Stimulated activated naive B cell treated with anti-CD40 and anti-IgM and Interleukin-4, amounts not matched to agents 10 μg/mL and 1 μg/mL and 100 μg/mL, for 72 hours (primary cell): ENCODE results near the gene KIAA1614.

Source experiments
- ATAC-seq, 2 donors: fragments of 150-1000 bp; cut with Tn5 transposase; replicated peaks; 2 replicates each; pipeline ENCODE4 v1.10.0; 2021; ENCODE audit warnings: moderate library complexity in 1 of 2
- DNase-seq: peaks from one replicate; pipeline ENCODE4 v3.0.0; 2021
- H3K27ac Mint-ChIP-seq: one replicate; pipeline ENCODE4 v1.8.0; 2022; ENCODE audit warnings: mild to moderate bottlenecking, mixed read lengths
- H3K27me3 Mint-ChIP-seq, 2 donors: one replicate each; pipeline ENCODE4 v1.8.0; 2022; ENCODE audit warnings: mixed read lengths in 2 of 2
- H3K36me3 Mint-ChIP-seq, 2 donors: one replicate each; pipeline ENCODE4 v1.8.0; 2022; ENCODE audit warnings: mixed read lengths in 2 of 2, mild to moderate bottlenecking in 1 of 2
- H3K4me1 Mint-ChIP-seq, 2 donors: one replicate each; pipeline ENCODE4 v1.8.0; 2022; ENCODE audit warnings: mixed read lengths in 2 of 2, mild to moderate bottlenecking in 1 of 2
- H3K4me3 Mint-ChIP-seq, 2 donors: one replicate each; pipeline ENCODE4 v1.8.0; 2022; ENCODE audit warnings: mild to moderate bottlenecking in 2 of 2, mixed read lengths in 2 of 2, moderate library complexity in 1 of 2
- H3K9me3 Mint-ChIP-seq, 2 donors: one replicate each; pipeline ENCODE4 v1.8.0; 2022; ENCODE audit warnings: mixed read lengths in 2 of 2, mild to moderate bottlenecking in 1 of 2

KIAA1614 gene, protein sequence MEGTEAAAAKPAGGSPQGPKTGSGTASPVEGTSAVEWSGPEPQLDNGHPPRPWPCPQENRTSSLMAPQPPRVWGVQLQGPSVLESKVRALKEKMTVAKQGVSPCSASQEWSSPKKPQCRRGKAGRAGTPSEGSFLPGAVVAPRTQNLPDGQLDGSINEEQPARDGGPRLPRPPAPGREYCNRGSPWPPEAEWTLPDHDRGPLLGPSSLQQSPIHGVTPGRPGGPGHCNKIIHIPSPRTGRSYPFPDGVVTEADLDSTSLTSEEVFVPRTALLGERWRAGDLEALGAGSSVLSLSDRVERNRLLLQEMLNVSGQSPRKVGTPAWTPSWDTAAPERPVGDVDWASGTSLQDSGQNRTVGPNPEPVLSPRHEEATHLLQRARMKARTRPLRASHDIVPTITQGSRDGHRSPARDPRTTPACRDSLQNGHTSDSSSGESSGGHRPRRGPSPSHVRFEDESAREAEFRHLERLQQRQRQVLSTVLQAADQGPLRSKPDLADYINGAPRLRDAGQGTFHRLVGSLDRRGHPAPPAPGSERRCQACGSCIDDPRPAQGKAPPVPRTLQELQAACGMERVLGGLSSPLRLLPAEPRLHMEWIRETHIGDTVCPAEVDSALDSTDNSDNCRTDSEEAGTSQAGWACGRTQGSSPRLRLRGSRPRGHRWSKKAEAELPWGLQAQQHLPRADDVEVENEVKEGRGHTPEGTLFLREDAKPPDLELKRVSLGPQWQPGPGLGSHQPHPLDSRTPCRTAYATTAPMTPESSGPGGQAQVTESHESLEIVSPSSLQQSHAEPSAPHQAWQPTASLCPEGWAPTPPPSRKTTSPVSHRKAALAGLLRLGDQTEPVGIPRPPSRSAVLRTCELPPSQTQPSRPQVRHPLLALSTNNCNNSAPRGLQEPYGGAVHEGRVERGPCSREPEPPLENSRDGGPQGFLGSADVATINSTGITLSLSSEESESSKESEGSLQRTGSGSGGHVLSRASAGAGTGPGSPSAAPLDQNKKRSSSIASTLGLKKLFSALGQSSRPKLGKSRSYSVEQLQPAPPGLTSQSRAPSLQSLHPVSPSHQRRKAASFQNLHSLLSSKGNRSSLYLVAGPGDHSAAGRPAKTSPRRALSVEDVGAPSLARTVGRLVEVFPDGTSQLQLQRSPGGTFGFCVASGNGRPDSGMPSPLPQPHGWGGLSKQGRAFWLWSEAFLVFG

DNA sequence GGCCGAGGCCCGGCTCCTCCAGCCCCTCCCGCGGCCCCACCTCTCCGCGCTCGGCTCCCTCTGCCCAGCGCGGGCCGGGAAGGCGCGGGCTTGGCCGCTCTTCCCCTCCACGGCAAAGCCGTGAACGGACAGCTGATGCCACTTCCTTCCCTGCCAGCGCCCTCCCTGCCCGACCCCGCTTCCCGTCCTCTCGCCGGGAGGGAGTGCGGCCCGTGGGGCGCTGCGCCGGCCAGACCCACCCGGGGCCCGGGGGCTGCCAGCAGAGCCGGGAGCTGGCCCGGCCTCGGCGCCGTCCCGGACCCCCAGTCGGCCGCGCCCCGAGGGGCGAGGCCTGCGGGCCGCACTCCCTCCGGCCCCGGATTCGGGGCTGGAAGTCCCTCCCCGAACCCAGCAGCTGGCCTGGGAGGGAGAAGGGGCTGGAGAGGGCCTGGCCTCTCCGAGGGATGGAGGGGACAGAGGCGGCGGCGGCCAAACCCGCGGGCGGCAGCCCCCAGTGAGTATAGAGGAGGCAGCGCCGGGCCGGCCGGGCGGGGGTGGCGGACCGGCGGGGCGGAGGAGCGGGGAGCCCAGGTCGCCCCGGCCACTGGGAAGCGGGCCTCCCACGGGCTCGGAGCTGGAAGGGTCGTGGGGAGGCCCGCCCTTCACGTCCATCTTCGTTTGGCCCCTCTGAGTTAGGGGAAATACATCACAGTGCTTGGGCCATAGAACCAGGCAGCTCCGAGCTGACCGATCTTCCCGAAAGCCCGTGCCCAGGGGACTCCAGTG is at the start of gene KIAA1614:
Gene KIAA1614, plus strand, starts transcription at position 97 of the 765 bp plus-strand sequence. Its CDS starts 347 bp downstream, at position 444.
- H3K4me3 Mint-ChIP-seq = peak within 1 kb of the TSS; percentile 72 to 76
- no peak for DNase-seq
- no peaks in the 10 kb centered on the region for H3K9me3 Mint-ChIP-seq
- peak; percentile 29 to 50 for ATAC-seq
- peaks cover 34 to 44% of the 10 kb centered on the region in 2 donors for H3K27me3 Mint-ChIP-seq
- no peak within 1 kb of the TSS for H3K27ac Mint-ChIP-seq
- H3K36me3 Mint-ChIP-seq = peaks cover 0 to 3% of the 10 kb centered on the region in 2 donors
- peaks cover 4 to 26% of the 10 kb centered on the region in 2 donors for H3K4me1 Mint-ChIP-seq

DNA sequence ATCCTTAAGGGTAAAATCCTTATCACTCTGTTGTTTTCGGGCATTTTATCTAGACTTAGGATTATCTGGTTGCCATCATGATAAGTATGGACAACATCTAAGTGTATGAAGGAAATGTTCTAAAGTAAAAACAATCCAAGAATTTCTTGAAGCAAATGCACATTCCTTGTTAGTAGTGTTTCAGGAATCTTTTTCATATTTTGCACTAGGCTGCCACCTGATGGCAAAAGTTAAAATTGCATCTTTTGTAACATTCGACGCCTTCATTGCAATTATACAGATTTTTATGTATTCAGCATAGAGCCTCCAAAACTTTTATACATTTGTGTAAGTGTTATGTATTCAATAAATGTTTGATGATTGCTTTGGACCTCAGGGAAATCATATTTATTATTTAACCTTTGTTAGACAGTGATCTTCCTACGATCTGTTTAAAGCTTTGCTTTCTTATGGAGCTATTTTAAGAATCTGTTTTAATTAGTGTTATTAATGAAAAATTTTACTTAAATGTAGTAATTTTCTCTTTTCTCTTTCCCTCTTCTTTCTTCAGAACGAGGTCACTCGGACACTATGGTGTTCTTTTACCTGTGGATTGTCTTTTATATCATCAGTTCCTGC is 49.4 kb upstream of the KIAA1614 start:
- ATAC-seq = no peak
- no peak overlapping the region for H3K27ac Mint-ChIP-seq
- no peaks in the 10 kb centered on the region for H3K4me1 Mint-ChIP-seq
- H3K27me3 Mint-ChIP-seq = no peaks in the 10 kb centered on the region
- H3K4me3 Mint-ChIP-seq = no peak overlapping the region
- H3K36me3 Mint-ChIP-seq = peaks cover 0 to 4% of the 10 kb centered on the region in 2 donors
- no peaks in the 10 kb centered on the region for H3K9me3 Mint-ChIP-seq
- DNase-seq = no peak

DNA sequence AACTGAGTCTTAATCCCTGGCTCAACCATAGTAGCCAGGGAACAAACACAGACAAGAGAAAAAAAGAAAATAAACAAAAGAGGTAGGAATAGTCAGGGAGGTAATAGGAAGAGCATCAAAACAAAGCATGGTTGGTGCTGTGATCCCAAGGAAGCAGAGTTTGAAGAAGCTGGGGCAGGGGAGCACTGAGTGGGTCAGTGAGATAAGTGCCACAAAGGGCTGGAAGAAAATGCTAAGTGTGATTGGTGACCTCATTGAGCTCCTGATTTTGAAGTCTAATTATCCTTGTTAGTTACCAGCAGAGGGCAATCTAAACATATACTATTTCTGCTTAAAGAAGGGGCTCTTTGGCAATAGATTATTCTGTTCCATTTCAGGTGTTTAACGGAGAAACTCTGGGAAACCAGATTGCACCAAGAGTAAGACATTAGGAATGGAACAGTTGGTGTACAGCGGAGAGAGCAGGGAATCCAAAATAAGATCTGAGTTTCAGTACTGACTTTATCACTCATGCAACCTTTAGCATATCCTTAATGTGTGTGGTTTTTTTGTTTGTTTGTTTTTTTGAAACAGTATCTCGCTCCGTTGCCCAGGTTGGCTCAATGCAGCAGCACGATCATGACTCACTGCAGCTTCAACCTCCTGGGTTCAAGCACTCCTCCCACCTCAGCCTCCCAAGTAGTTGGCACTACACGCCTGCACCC is 30.7 kb upstream of the KIAA1614 start:
- no peak overlapping the region for H3K4me3 Mint-ChIP-seq
- peaks cover 13 to 19% of the 10 kb centered on the region in 2 donors for H3K36me3 Mint-ChIP-seq
- H3K4me1 Mint-ChIP-seq = peaks cover 12 to 17% of the 10 kb centered on the region in 2 donors
- no peaks in the 10 kb centered on the region for H3K9me3 Mint-ChIP-seq
- no peaks in the 10 kb centered on the region for H3K27me3 Mint-ChIP-seq
- H3K27ac Mint-ChIP-seq = no peak overlapping the region
- ATAC-seq (peak; percentile 49), DNase-seq (no peak)

DNA sequence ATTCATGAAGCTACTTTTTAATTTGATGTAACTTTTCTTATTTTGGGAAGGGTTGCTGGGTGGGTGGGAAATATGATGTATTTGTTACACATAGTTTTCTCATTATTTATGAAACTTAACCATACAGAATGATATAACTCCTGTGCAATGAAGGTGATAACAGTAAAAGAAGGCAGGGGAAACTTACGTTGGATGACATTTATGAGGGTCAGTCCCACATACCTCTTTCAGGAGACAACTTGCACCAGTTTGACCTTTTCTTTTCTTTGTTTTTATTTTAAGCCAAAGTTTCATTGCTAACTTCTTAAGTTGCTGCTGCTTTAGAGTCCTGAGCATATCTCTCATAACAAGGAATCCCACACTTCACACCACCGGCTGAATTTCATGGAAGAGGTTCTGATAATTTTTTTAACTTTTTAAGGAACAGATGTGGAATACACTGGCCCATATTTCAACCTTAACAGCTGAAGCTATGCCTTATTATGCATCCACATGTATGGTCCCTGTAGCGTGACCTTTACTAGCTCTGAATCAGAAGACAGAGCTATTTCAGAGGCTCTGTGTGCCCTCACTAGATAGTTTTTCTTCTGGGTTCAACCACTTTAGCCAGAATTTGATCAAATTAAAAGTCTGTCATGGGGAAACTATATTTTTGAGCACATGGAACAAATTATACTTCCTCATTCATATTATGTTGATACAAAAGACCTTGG is 28.0 kb upstream of the KIAA1614 start:
- Mint-ChIP-seq H3K4me3 (peak overlapping the region; percentile 72 to 74), H3K9me3 (peaks cover 0 to 1% of the 10 kb centered on the region in 2 donors), H3K4me1 (peaks cover 28 to 36% of the 10 kb centered on the region in 2 donors), H3K27ac (peak overlapping the region; percentile 62), H3K36me3 (peaks cover 13 to 23% of the 10 kb centered on the region in 2 donors), H3K27me3 (no peaks in the 10 kb centered on the region)
- ATAC-seq (peak; percentile 81 to 91), DNase-seq (no peak)

DNA sequence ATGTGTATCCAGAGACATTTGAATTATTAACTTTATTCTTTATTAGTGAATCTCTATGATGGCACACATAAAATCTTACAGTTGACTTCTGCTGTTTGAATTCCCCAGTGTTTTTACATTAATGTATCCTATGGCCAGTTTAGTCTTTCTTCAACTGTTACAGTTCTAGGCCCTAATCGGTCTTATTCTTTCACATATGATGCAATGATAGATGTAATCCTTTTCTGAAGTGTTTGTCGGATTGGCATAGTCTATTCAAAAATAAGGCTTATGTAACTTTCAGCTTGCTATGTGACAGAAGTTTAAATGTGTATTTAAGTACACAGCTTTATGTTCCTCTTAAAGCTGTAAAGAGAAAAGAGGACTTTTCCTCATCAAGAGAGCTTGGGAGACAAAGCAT is 26.4 kb upstream of the KIAA1614 start:
- peaks cover 0 to 1% of the 10 kb centered on the region in 2 donors for H3K9me3 Mint-ChIP-seq
- H3K27me3 Mint-ChIP-seq = no peaks in the 10 kb centered on the region
- peaks cover 7 to 16% of the 10 kb centered on the region in 2 donors for H3K36me3 Mint-ChIP-seq
- H3K27ac Mint-ChIP-seq = no peak overlapping the region
- DNase-seq (no peak), ATAC-seq (no peak)
- no peak overlapping the region for H3K4me3 Mint-ChIP-seq
- peaks cover 29 to 39% of the 10 kb centered on the region in 2 donors for H3K4me1 Mint-ChIP-seq

DNA sequence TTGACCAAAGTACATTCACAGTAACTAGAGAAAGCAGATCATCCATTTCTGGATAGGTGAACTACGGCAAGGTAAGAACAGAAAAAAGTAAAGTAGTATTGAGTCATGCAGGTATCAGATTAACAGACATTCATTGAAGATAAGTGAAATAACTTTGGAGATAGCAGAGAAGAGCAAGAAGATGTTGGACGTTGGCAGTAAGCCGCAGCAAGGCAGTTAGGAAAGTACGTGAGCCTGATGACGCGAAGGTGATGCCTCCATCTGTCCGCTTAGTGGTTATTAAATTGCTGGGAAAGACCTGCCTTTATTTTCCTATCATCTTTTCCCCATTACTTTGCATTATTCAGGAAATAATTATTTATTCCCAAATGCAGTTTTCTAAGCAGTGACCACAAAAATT is 24.9 kb upstream of the KIAA1614 start:
- DNase-seq = no peak
- H3K9me3 Mint-ChIP-seq = peaks cover 0 to 1% of the 10 kb centered on the region in 2 donors
- no peak for ATAC-seq
- H3K27ac Mint-ChIP-seq = no peak overlapping the region
- H3K27me3 Mint-ChIP-seq = no peaks in the 10 kb centered on the region
- no peak overlapping the region for H3K4me3 Mint-ChIP-seq
- peaks cover 3 to 12% of the 10 kb centered on the region in 2 donors for H3K36me3 Mint-ChIP-seq
- peaks cover 26 to 32% of the 10 kb centered on the region in 2 donors for H3K4me1 Mint-ChIP-seq

DNA sequence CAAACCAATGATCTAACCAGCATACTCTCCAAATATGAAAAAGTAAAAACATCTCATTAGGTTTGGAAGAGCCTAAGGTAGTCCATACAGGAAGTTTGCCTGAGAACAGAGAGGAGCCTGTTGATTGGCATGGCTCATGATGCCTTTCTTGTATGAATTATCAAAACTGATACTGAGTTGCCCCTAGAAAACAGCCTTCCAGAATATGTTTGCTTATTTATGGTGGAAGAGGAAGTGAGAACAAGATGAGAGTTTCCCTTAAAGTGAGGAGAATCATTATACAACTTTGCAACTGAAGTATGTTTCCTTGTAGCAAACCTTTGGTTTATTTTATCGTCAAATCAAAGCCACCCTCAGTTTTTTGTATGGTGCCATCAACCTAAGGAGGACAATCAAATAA is 23.8 kb upstream of the KIAA1614 start:
- no peak overlapping the region for H3K4me3 Mint-ChIP-seq
- peaks cover 0 to 8% of the 10 kb centered on the region in 2 donors for H3K36me3 Mint-ChIP-seq
- ATAC-seq = peak; percentile 77 to 84
- peaks cover 0 to 1% of the 10 kb centered on the region in 2 donors for H3K9me3 Mint-ChIP-seq
- H3K27me3 Mint-ChIP-seq = no peaks in the 10 kb centered on the region
- H3K27ac Mint-ChIP-seq = no peak overlapping the region
- peaks cover 24 to 32% of the 10 kb centered on the region in 2 donors for H3K4me1 Mint-ChIP-seq
- DNase-seq = no peak

DNA sequence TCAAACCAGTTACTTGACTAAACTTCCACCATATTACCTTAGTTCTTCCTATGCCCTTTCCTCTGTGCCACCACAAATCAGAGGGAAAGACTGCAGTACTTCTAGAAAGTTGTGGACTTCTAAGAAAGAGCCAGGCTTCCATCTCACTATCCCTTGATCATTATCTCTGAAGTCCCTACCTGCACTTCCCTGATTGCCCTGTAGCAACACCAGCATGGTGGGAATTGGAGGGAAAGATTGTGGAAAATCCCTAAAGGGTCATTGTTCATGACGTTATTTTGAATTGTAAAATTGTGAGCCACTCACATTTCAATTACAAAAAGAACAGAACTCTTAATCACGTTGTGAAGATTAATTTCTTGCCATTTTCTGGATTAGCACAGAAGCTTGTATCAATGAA is 23.4 kb upstream of the KIAA1614 start:
- ATAC-seq = no peak
- Mint-ChIP-seq H3K27ac (no peak overlapping the region), H3K27me3 (no peaks in the 10 kb centered on the region), H3K4me3 (no peak overlapping the region), H3K9me3 (peaks cover 0 to 1% of the 10 kb centered on the region in 2 donors), H3K36me3 (peaks cover 0 to 7% of the 10 kb centered on the region in 2 donors), H3K4me1 (peaks cover 24 to 32% of the 10 kb centered on the region in 2 donors)
- no peak for DNase-seq

DNA sequence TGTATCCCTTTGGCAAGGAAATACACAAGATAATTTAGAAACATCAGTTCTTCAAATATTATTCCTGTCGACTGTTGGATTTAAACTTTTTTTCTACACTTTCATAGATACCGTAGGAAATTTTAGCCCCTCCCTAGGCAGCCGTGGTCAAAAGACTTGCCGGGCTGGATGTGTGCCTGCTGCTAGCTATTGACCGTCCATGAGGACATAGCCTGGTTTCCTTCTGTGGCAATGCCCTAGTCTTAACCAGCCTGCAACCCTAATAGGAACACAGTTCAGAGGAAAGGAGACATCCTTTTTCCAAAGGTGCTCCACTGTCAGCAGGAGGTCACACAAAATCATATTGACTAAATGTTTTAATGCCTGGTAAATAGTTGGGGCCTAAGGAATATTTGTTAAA is 20.4 kb upstream of the KIAA1614 start:
- Mint-ChIP-seq H3K36me3 (peaks cover 9 to 18% of the 10 kb centered on the region in 2 donors), H3K27me3 (no peaks in the 10 kb centered on the region), H3K27ac (no peak overlapping the region), H3K9me3 (peaks cover 4% of the 10 kb centered on the region in 2 donors), H3K4me3 (no peak overlapping the region), H3K4me1 (peaks cover 18 to 23% of the 10 kb centered on the region in 2 donors)
- ATAC-seq (no peak), DNase-seq (no peak)

DNA sequence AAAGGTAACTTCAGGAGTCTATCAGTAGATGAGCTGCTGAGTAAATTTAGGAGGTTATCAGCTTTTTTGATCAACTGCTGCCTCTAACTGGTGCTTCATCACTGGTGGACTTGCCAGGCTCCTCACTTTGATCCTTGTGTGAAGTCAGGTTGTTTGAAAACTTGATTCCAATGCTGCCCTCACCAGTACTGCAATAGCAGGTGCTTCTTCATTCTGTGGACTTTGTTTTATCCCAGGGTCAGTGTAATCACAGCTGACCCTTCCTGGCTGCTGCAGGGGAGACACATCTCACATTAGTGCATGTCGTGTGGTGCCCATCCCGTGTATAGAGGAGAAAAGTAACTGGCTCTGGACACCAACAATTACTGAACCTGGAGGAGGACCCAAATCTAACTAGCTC is 20.0 kb upstream of the KIAA1614 start:
- Mint-ChIP-seq H3K27ac (no peak overlapping the region), H3K4me3 (no peak overlapping the region), H3K27me3 (no peaks in the 10 kb centered on the region), H3K36me3 (peaks cover 9 to 16% of the 10 kb centered on the region in 2 donors), H3K4me1 (peaks cover 17 to 20% of the 10 kb centered on the region in 2 donors), H3K9me3 (peaks cover 4% of the 10 kb centered on the region in 2 donors)
- no peak for ATAC-seq
- DNase-seq = no peak

DNA sequence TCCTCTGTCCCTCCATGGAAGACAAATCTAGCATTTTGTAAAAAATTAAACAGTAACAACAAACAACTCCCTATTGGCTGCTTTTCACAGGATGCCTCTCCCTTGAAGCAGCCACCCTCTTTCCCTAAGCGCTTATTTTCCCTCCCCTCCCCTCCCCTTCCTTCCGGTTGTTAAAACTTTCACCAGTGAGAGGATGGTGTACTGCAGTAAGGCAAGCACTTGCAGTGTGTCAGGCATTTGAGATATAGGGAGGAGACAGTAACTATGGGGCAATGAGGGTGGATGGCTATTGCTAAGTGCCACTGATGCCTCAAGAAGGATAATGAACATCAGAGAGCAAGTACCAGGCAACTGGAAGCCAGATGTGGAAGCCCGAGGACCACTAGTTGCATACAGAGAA is 19.1 kb upstream of the KIAA1614 start:
- Mint-ChIP-seq H3K4me3 (no peak overlapping the region), H3K36me3 (peaks cover 9 to 14% of the 10 kb centered on the region in 2 donors), H3K27me3 (no peaks in the 10 kb centered on the region), H3K4me1 (peaks cover 13 to 14% of the 10 kb centered on the region in 2 donors), H3K9me3 (peaks cover 4% of the 10 kb centered on the region in 2 donors), H3K27ac (no peak overlapping the region)
- no peak for DNase-seq
- ATAC-seq = no peak

DNA sequence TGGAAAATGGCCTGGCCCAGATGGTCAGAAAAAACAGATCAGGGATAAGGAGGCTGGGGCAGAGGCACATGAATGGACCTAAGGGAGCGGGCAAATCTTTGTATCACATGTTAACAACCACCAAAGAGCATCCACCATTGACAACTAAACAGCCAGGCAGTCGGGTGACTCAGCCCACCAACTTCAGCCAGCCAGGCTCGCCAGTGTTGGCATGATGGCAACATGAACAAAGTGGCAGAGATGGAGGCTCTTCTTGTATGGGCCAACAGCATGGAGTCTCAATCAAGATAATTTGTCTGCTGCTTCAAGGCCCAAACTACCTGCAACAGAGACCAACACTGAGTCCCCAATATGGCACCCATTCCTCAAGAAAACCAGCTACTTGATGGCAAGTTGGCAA is 16.5 kb upstream of the KIAA1614 start:
- Mint-ChIP-seq H3K4me1 (no peaks in the 10 kb centered on the region), H3K36me3 (peaks cover 9 to 14% of the 10 kb centered on the region in 2 donors), H3K4me3 (no peak overlapping the region), H3K9me3 (peaks cover 3 to 4% of the 10 kb centered on the region in 2 donors), H3K27ac (no peak overlapping the region), H3K27me3 (peaks cover under 1 to 2% of the 10 kb centered on the region in 2 donors)
- ATAC-seq (no peak), DNase-seq (no peak)
